Measurements from ENCODE around the gene SEC14L1.
"Not testable (repeated sequence)": the region's sequence is repeated elsewhere in the genome, so short reads cannot be mapped to it uniquely, and the experiment has no call there.

The SEC14L1 gene

GRCh38 chr17:77109159-77109759, 31.5 kb upstream of the SEC14L1 start:
- DNase-seq = no peak
- peaks cover 0 to 9% of the 10 kb centered on the region in 2 experiments for H3K4me1 ChIP-seq (ENCODE audit: control insufficient read depth in 1 of 2, insufficient read depth in 2 of 2, low read length in 2 of 2)
- H3K27me3 ChIP-seq (ENCODE audit: insufficient read depth, low read length) = no peaks in the 10 kb centered on the region
- peak overlapping the region; percentile 15 for H4K91ac ChIP-seq (ENCODE audit: low read depth, low read length)
- no peak overlapping the region for H4K12ac ChIP-seq (ENCODE audit: low read depth, low read length)
- no peak overlapping the region for H3K4ac ChIP-seq (ENCODE audit: low read depth, low read length)
- H3K79me1 ChIP-seq (ENCODE audit: low read length) = no peaks in the 10 kb centered on the region
- no peaks in the 10 kb centered on the region for H3K79me2 ChIP-seq (ENCODE audit: control insufficient read depth, insufficient read depth, low read length, poor library complexity)
- peaks cover 1% of the 10 kb centered on the region for H3K9me3 ChIP-seq (ENCODE audit: insufficient read depth, low read depth, low read length)
- H3K23ac ChIP-seq (ENCODE audit: low read length) = no peak overlapping the region
- no peak overlapping the region for H2AK5ac ChIP-seq (ENCODE audit: low read length)
- no peak overlapping the region for H3K9ac ChIP-seq (ENCODE audit: low read length)
- H3K27ac ChIP-seq (ENCODE audit: low read depth, low read length) = peak overlapping the region; percentile 48
- no CpG with 5 or more reads among the region's 6 CpGs for WGBS (ENCODE audit: extremely low coverage, insufficient coverage, insufficient read length)
- H3K4me2 ChIP-seq (ENCODE audit: low read length) = no peak overlapping the region
- no peak overlapping the region for H3K4me3 ChIP-seq (ENCODE audit: low read depth, low read length)
- H3K14ac ChIP-seq (ENCODE audit: low read length) = no peak overlapping the region
- no peak overlapping the region for H4K8ac ChIP-seq (ENCODE audit: low read depth, low read length)
- H3K18ac ChIP-seq (ENCODE audit: low read length) = no peak overlapping the region
- H2BK12ac ChIP-seq (ENCODE audit: low read length) = peak overlapping the region; percentile 42
- H2BK5ac ChIP-seq (ENCODE audit: low read depth, low read length, poor library complexity) = no peak overlapping the region
- no peaks in the 10 kb centered on the region for H3K36me3 ChIP-seq (ENCODE audit: control insufficient read depth in 1 of 2, insufficient read depth in 2 of 2, low read length in 2 of 2)
- H2AFZ ChIP-seq (ENCODE audit: insufficient read depth, low read length, poor library complexity) = no peak overlapping the region
- no peak overlapping the region for H2BK120ac ChIP-seq (ENCODE audit: insufficient read depth, low read length, poor library complexity)

- peak in 1 of 2 donors; percentile 19 for DNase-seq
- H2AK5ac ChIP-seq (ENCODE audit: low read length) = no peak overlapping the region
- no peak overlapping the region for H3K14ac ChIP-seq (ENCODE audit: low read length)
- peaks cover 0 to 9% of the 10 kb centered on the region in 2 experiments for H3K4me1 ChIP-seq (ENCODE audit: control insufficient read depth in 1 of 2, insufficient read depth in 2 of 2, low read length in 2 of 2)
- no peak overlapping the region for H4K12ac ChIP-seq (ENCODE audit: low read depth, low read length)
- H3K79me1 ChIP-seq (ENCODE audit: low read length) = no peaks in the 10 kb centered on the region
- H3K4ac ChIP-seq (ENCODE audit: low read depth, low read length) = no peak overlapping the region
- H3K79me2 ChIP-seq (ENCODE audit: control insufficient read depth, insufficient read depth, low read length, poor library complexity) = no peaks in the 10 kb centered on the region
- H3K9ac ChIP-seq (ENCODE audit: low read length) = no peak overlapping the region
- no peak overlapping the region for H3K4me2 ChIP-seq (ENCODE audit: low read length)
- peak overlapping the region; percentile 48 for H3K27ac ChIP-seq (ENCODE audit: low read depth, low read length)
- WGBS (ENCODE audit: extremely low coverage, insufficient coverage, insufficient read length) = no CpG with 5 or more reads among the region's 7 CpGs
- no peaks in the 10 kb centered on the region for H3K27me3 ChIP-seq (ENCODE audit: insufficient read depth, low read length)
- no peaks in the 10 kb centered on the region for H3K36me3 ChIP-seq (ENCODE audit: control insufficient read depth in 1 of 2, insufficient read depth in 2 of 2, low read length in 2 of 2)
- H3K9me3 ChIP-seq (ENCODE audit: insufficient read depth, low read depth, low read length) = peaks cover 1% of the 10 kb centered on the region
- no peak overlapping the region for H2AFZ ChIP-seq (ENCODE audit: insufficient read depth, low read length, poor library complexity)
- no peak overlapping the region for H3K4me3 ChIP-seq (ENCODE audit: low read depth, low read length)
- H4K8ac ChIP-seq (ENCODE audit: low read depth, low read length) = no peak overlapping the region
- H2BK5ac ChIP-seq (ENCODE audit: low read depth, low read length, poor library complexity) = no peak overlapping the region
- no peak overlapping the region for H2BK12ac ChIP-seq (ENCODE audit: low read length)
- no peak overlapping the region for H2BK120ac ChIP-seq (ENCODE audit: insufficient read depth, low read length, poor library complexity)
- H4K91ac ChIP-seq (ENCODE audit: low read depth, low read length) = no peak overlapping the region
- H3K18ac ChIP-seq (ENCODE audit: low read length) = no peak overlapping the region
- H3K23ac ChIP-seq (ENCODE audit: low read length) = no peak overlapping the region
These were observed 30.9 kb upstream of the SEC14L1 start for GRCh38 chr17:77109764-77110359.

- not testable (repeated sequence) for H4K91ac ChIP-seq (ENCODE audit: low read depth, low read length); H2AK5ac ChIP-seq (ENCODE audit: low read length); H3K4me1 ChIP-seq (ENCODE audit: control insufficient read depth in 1 of 2, insufficient read depth in 2 of 2, low read length in 2 of 2); H3K4me3 ChIP-seq (ENCODE audit: low read depth, low read length); H3K27me3 ChIP-seq (ENCODE audit: insufficient read depth, low read length); H3K4me2 ChIP-seq (ENCODE audit: low read length); H3K14ac ChIP-seq (ENCODE audit: low read length); H4K12ac ChIP-seq (ENCODE audit: low read depth, low read length); H3K4ac ChIP-seq (ENCODE audit: low read depth, low read length); H3K9ac ChIP-seq (ENCODE audit: low read length); H3K79me1 ChIP-seq (ENCODE audit: low read length); H2BK12ac ChIP-seq (ENCODE audit: low read length); H3K23ac ChIP-seq (ENCODE audit: low read length); H2AFZ ChIP-seq (ENCODE audit: insufficient read depth, low read length, poor library complexity); H3K18ac ChIP-seq (ENCODE audit: low read length); DNase-seq; H2BK5ac ChIP-seq (ENCODE audit: low read depth, low read length, poor library complexity); H3K79me2 ChIP-seq (ENCODE audit: control insufficient read depth, insufficient read depth, low read length, poor library complexity); H2BK120ac ChIP-seq (ENCODE audit: insufficient read depth, low read length, poor library complexity); H4K8ac ChIP-seq (ENCODE audit: low read depth, low read length); H3K36me3 ChIP-seq (ENCODE audit: control insufficient read depth in 1 of 2, insufficient read depth in 2 of 2, low read length in 2 of 2); H3K9me3 ChIP-seq (ENCODE audit: insufficient read depth, low read depth, low read length); H3K27ac ChIP-seq (ENCODE audit: low read depth, low read length)
- WGBS (ENCODE audit: extremely low coverage, insufficient coverage, insufficient read length) = 100% methylated on average over 1 of the region's 11 CpGs
These were observed 29.4 kb upstream of the SEC14L1 start for GRCh38 chr17:77111165-77111933.

GRCh38 chr17:77111934-77112296, 28.9 kb upstream of the SEC14L1 start:
- Histone ChIP-seq H3K4me2 (ENCODE audit: low read length) (no peak overlapping the region), H4K12ac (ENCODE audit: low read depth, low read length) (no peak overlapping the region), H3K79me1 (ENCODE audit: low read length) (no peaks in the 10 kb centered on the region), H2BK120ac (ENCODE audit: insufficient read depth, low read length, poor library complexity) (no peak overlapping the region), H3K27ac (ENCODE audit: low read depth, low read length) (no peak overlapping the region), H2AFZ (ENCODE audit: insufficient read depth, low read length, poor library complexity) (no peak overlapping the region), H3K4me1 (ENCODE audit: control insufficient read depth in 1 of 2, insufficient read depth in 2 of 2, low read length in 2 of 2) (peaks cover 0 to 9% of the 10 kb centered on the region in 2 experiments), H2AK5ac (ENCODE audit: low read length) (no peak overlapping the region), H3K4ac (ENCODE audit: low read depth, low read length) (no peak overlapping the region), H3K9me3 (ENCODE audit: insufficient read depth, low read depth, low read length) (peaks cover 1% of the 10 kb centered on the region), H3K14ac (ENCODE audit: low read length) (no peak overlapping the region), H3K79me2 (ENCODE audit: control insufficient read depth, insufficient read depth, low read length, poor library complexity) (no peaks in the 10 kb centered on the region), H2BK12ac (ENCODE audit: low read length) (no peak overlapping the region), H3K4me3 (ENCODE audit: low read depth, low read length) (no peak overlapping the region), H4K91ac (ENCODE audit: low read depth, low read length) (no peak overlapping the region), H3K9ac (ENCODE audit: low read length) (no peak overlapping the region), H3K36me3 (ENCODE audit: control insufficient read depth in 1 of 2, insufficient read depth in 2 of 2, low read length in 2 of 2) (no peaks in the 10 kb centered on the region), H3K23ac (ENCODE audit: low read length) (no peak overlapping the region), H3K27me3 (ENCODE audit: insufficient read depth, low read length) (no peaks in the 10 kb centered on the region), H4K8ac (ENCODE audit: low read depth, low read length) (no peak overlapping the region), H3K18ac (ENCODE audit: low read length) (no peak overlapping the region), H2BK5ac (ENCODE audit: low read depth, low read length, poor library complexity) (no peak overlapping the region)
- WGBS (ENCODE audit: extremely low coverage, insufficient coverage, insufficient read length) = no CpG with 5 or more reads among the region's 5 CpGs
- no peak for DNase-seq

Measured in trophoblast cell (in vitro differentiated cells and primary cell).